B cell (primary cell): Measurements from ENCODE around the gene LMBRD1.
"Not testable (repeated sequence)": the region's sequence is repeated elsewhere in the genome, so short reads cannot be mapped to it uniquely, and the experiment has no call there.

Experiments
- EZH2 ChIP-seq: IDR thresholded peaks from 2 replicates; pipeline ENCODE4 v1.6.1; 2012; ENCODE audit warnings: borderline replicate concordance, low read depth, mild to moderate bottlenecking, moderate library complexity, low read length; ENCODE audit not compliant: insufficient read depth, poor library complexity, severe bottlenecking
- TF ChIP-seq, protein P1 (sequence below): fragments of 200-600 bp; IDR thresholded peaks from one replicate; pipeline ENCODE4 v1.8.0; 2022; ENCODE audit warnings: antibody characterized with exemption, mild to moderate bottlenecking

DNA sequence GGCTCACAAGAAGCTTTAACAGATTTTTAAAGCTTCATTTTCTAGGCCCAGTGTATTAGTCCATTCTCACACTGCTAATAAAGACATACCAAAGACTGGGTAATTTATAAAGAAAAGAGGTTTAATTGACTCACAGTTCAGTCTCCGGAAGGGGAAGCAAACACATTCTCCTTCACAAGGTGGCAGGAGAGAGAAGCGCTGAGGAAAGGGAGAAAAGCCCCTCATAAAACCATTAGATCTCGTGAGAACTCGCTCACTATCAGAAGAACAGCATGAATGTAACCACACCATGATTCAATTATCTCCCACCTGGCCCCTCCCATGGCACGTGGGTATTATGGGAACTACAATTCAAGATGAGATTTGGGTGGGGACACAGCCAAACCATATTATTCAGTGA, 27.5 kb upstream of the LMBRD1 start:
- TF ChIP-seq, protein P1, sequence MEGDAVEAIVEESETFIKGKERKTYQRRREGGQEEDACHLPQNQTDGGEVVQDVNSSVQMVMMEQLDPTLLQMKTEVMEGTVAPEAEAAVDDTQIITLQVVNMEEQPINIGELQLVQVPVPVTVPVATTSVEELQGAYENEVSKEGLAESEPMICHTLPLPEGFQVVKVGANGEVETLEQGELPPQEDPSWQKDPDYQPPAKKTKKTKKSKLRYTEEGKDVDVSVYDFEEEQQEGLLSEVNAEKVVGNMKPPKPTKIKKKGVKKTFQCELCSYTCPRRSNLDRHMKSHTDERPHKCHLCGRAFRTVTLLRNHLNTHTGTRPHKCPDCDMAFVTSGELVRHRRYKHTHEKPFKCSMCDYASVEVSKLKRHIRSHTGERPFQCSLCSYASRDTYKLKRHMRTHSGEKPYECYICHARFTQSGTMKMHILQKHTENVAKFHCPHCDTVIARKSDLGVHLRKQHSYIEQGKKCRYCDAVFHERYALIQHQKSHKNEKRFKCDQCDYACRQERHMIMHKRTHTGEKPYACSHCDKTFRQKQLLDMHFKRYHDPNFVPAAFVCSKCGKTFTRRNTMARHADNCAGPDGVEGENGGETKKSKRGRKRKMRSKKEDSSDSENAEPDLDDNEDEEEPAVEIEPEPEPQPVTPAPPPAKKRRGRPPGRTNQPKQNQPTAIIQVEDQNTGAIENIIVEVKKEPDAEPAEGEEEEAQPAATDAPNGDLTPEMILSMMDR, result not testable (repeated sequence)
- not testable (repeated sequence) for TF ChIP-seq EZH2
